ENCODE results near the gene RABGAP1L. TPM values are rescaled to one million over a fixed set of nuclear protein-coding genes. Genes with fewer than 3 reads are reported as not detected.
A peak's percentile ranks its signal among the peaks of the same experiment; 100 is the strongest.

RABGAP1L gene
- total RNA-seq, 1 donor from 2014 or later = 28.8 TPM

- Mint-ChIP-seq H3K36me3 (ENCODE audit: low read depth) (peaks cover 3% of the 10 kb centered on the region), H3K9me3 (peaks cover 15% of the 10 kb centered on the region), H3K4me3 (ENCODE audit: low read depth) (no peak overlapping the region), H3K27ac (no peak overlapping the region), H3K27me3 (ENCODE audit: low read depth) (no peaks in the 10 kb centered on the region), H3K4me1 (ENCODE audit: low read depth) (no peaks in the 10 kb centered on the region)
- intact Hi-C loops (cut with micrococcal nuclease) = no loop called here
- DNase-seq (ENCODE audit: low spot score) = no peak
These were observed 762.8 kb downstream of the RABGAP1L start for GRCh38 chr1:174922121-174922520.

GRCh38 chr1:174923820-174924219 is 764.5 kb downstream of the RABGAP1L start:
- DNase-seq (ENCODE audit: low spot score) = no peak
- H3K27ac Mint-ChIP-seq = no peak overlapping the region
- H3K27me3 Mint-ChIP-seq (ENCODE audit: low read depth) = no peaks in the 10 kb centered on the region
- intact Hi-C loops (cut with micrococcal nuclease) = no loop called here
- H3K4me3 Mint-ChIP-seq (ENCODE audit: low read depth) = no peak overlapping the region
- no peaks in the 10 kb centered on the region for H3K4me1 Mint-ChIP-seq (ENCODE audit: low read depth)
- peaks cover 3% of the 10 kb centered on the region for H3K36me3 Mint-ChIP-seq (ENCODE audit: low read depth)
- H3K9me3 Mint-ChIP-seq = peaks cover 15% of the 10 kb centered on the region

GRCh38 chr1:174928541-174928940 is 769.2 kb downstream of the RABGAP1L start:
- intact Hi-C loops (cut with micrococcal nuclease) = no loop called here
- Mint-ChIP-seq H3K4me3 (ENCODE audit: low read depth) (no peak overlapping the region), H3K9me3 (peaks cover 4% of the 10 kb centered on the region), H3K27ac (no peak overlapping the region), H3K4me1 (ENCODE audit: low read depth) (no peaks in the 10 kb centered on the region), H3K27me3 (ENCODE audit: low read depth) (no peaks in the 10 kb centered on the region), H3K36me3 (ENCODE audit: low read depth) (no peaks in the 10 kb centered on the region)
- DNase-seq (ENCODE audit: low spot score) = no peak

GRCh38 chr1:174931214-174931613 is 771.9 kb downstream of the RABGAP1L start:
- Mint-ChIP-seq H3K4me3 (ENCODE audit: low read depth) (no peak overlapping the region), H3K27ac (no peak overlapping the region), H3K36me3 (ENCODE audit: low read depth) (no peaks in the 10 kb centered on the region), H3K9me3 (no peaks in the 10 kb centered on the region), H3K27me3 (ENCODE audit: low read depth) (no peaks in the 10 kb centered on the region), H3K4me1 (ENCODE audit: low read depth) (no peaks in the 10 kb centered on the region)
- no peak for DNase-seq (ENCODE audit: low spot score)
- intact Hi-C loops (cut with micrococcal nuclease) = no loop called here

GRCh38 chr1:174932587-174932986 is 773.3 kb downstream of the RABGAP1L start:
- intact Hi-C loops (cut with micrococcal nuclease) = no loop called here
- no peaks in the 10 kb centered on the region for H3K36me3 Mint-ChIP-seq (ENCODE audit: low read depth)
- no peak overlapping the region for H3K27ac Mint-ChIP-seq
- no peak for DNase-seq (ENCODE audit: low spot score)
- H3K27me3 Mint-ChIP-seq (ENCODE audit: low read depth) = no peaks in the 10 kb centered on the region
- no peaks in the 10 kb centered on the region for H3K4me1 Mint-ChIP-seq (ENCODE audit: low read depth)
- H3K9me3 Mint-ChIP-seq = no peaks in the 10 kb centered on the region
- H3K4me3 Mint-ChIP-seq (ENCODE audit: low read depth) = no peak overlapping the region

GRCh38 chr1:174935961-174936727 is 776.8 kb downstream of the RABGAP1L start:
- Mint-ChIP-seq H3K9me3 (no peaks in the 10 kb centered on the region), H3K4me1 (ENCODE audit: low read depth) (peaks cover 9% of the 10 kb centered on the region), H3K4me3 (ENCODE audit: low read depth) (no peak overlapping the region), H3K36me3 (ENCODE audit: low read depth) (no peaks in the 10 kb centered on the region), H3K27ac (no peak overlapping the region), H3K27me3 (ENCODE audit: low read depth) (no peaks in the 10 kb centered on the region)
- intact Hi-C loops (cut with micrococcal nuclease) = no loop called here
- no peak for DNase-seq (ENCODE audit: low spot score)

- Mint-ChIP-seq H3K4me3 (ENCODE audit: low read depth) (peak overlapping the region; percentile 53), H3K4me1 (ENCODE audit: low read depth) (peaks cover 9% of the 10 kb centered on the region), H3K9me3 (no peaks in the 10 kb centered on the region), H3K27me3 (ENCODE audit: low read depth) (no peaks in the 10 kb centered on the region), H3K36me3 (ENCODE audit: low read depth) (no peaks in the 10 kb centered on the region), H3K27ac (no peak overlapping the region)
- intact Hi-C loops (cut with micrococcal nuclease) = loop anchor here (2.0 kb wide), 1 partner anchor 22 kb away; no protein-coding TSS in a partner anchor
- DNase-seq (ENCODE audit: low spot score) = no peak
These were observed 779.1 kb downstream of the RABGAP1L start for GRCh38 chr1:174938281-174939007.

GRCh38 chr1:174939775-174940545 is 780.6 kb downstream of the RABGAP1L start:
- intact Hi-C loops (cut with micrococcal nuclease) = loop anchor here (2.0 kb wide), 1 partner anchor 23 kb away; no protein-coding TSS in a partner anchor
- Mint-ChIP-seq H3K36me3 (ENCODE audit: low read depth) (no peaks in the 10 kb centered on the region), H3K4me3 (ENCODE audit: low read depth) (no peak overlapping the region), H3K27ac (no peak overlapping the region), H3K27me3 (ENCODE audit: low read depth) (no peaks in the 10 kb centered on the region), H3K4me1 (ENCODE audit: low read depth) (peaks cover 9% of the 10 kb centered on the region), H3K9me3 (no peaks in the 10 kb centered on the region)
- DNase-seq (ENCODE audit: low spot score) = no peak

- H3K4me1 Mint-ChIP-seq (ENCODE audit: low read depth) = peaks cover 9% of the 10 kb centered on the region
- H3K27ac Mint-ChIP-seq = no peak overlapping the region
- intact Hi-C loops (cut with micrococcal nuclease) = no loop called here
- H3K36me3 Mint-ChIP-seq (ENCODE audit: low read depth) = no peaks in the 10 kb centered on the region
- H3K27me3 Mint-ChIP-seq (ENCODE audit: low read depth) = no peaks in the 10 kb centered on the region
- no peak for DNase-seq (ENCODE audit: low spot score)
- H3K9me3 Mint-ChIP-seq = no peaks in the 10 kb centered on the region
- no peak overlapping the region for H3K4me3 Mint-ChIP-seq (ENCODE audit: low read depth)
These were observed 781.4 kb downstream of the RABGAP1L start for GRCh38 chr1:174940646-174941175.

GRCh38 chr1:174942547-174943255 is 783.4 kb downstream of the RABGAP1L start:
- Mint-ChIP-seq H3K4me3 (ENCODE audit: low read depth) (no peak overlapping the region), H3K27me3 (ENCODE audit: low read depth) (no peaks in the 10 kb centered on the region), H3K36me3 (ENCODE audit: low read depth) (no peaks in the 10 kb centered on the region), H3K9me3 (no peaks in the 10 kb centered on the region), H3K4me1 (ENCODE audit: low read depth) (peaks cover 9% of the 10 kb centered on the region), H3K27ac (no peak overlapping the region)
- no peak for DNase-seq (ENCODE audit: low spot score)
- intact Hi-C loops (cut with micrococcal nuclease) = no loop called here

GRCh38 chr1:174946031-174946430 is 786.7 kb downstream of the RABGAP1L start:
- H3K4me3 Mint-ChIP-seq (ENCODE audit: low read depth) = no peak overlapping the region
- H3K4me1 Mint-ChIP-seq (ENCODE audit: low read depth) = peaks cover 1% of the 10 kb centered on the region
- intact Hi-C loops (cut with micrococcal nuclease) = no loop called here
- H3K27ac Mint-ChIP-seq = no peak overlapping the region
- DNase-seq (ENCODE audit: low spot score) = no peak
- no peaks in the 10 kb centered on the region for H3K27me3 Mint-ChIP-seq (ENCODE audit: low read depth)
- no peaks in the 10 kb centered on the region for H3K9me3 Mint-ChIP-seq
- H3K36me3 Mint-ChIP-seq (ENCODE audit: low read depth) = no peaks in the 10 kb centered on the region

GRCh38 chr1:174949061-174949460 is 789.7 kb downstream of the RABGAP1L start:
- Mint-ChIP-seq H3K36me3 (ENCODE audit: low read depth) (no peaks in the 10 kb centered on the region), H3K4me3 (ENCODE audit: low read depth) (no peak overlapping the region), H3K4me1 (ENCODE audit: low read depth) (no peaks in the 10 kb centered on the region), H3K27ac (no peak overlapping the region), H3K27me3 (ENCODE audit: low read depth) (no peaks in the 10 kb centered on the region), H3K9me3 (no peaks in the 10 kb centered on the region)
- intact Hi-C loops (cut with micrococcal nuclease) = no loop called here
- no peak for DNase-seq (ENCODE audit: low spot score)

All from activated T-helper 2 cell treated with anti-CD3 and anti-CD28 coated beads, Interferon-gamma antibody, Interleukin-2, Interleukin-4, amounts not matched to agents 10 μg/mL and 5 μg/mL and 100 μg/mL, durations not matched to agents 14 hours and 24 hours and 36 hours (primary cell).